Stimulated activated memory B cell treated with anti-CD40 and anti-IgM and Interleukin-4, amounts not matched to agents 10 μg/mL and 1 μg/mL and 100 μg/mL, for 72 hours (primary cell): ENCODE data around the gene TNFRSF21.

Experiments used
- ATAC-seq: fragments of 150-1000 bp; cut with Tn5 transposase; 2 replicates; pipeline ENCODE4 v1.10.0; 2021
- H3K27ac Mint-ChIP-seq: one replicate; pipeline ENCODE4 v1.8.0; 2022; ENCODE audit warnings: mild to moderate bottlenecking, mixed read lengths
- H3K27me3 Mint-ChIP-seq: one replicate; pipeline ENCODE4 v1.8.0; 2022; ENCODE audit warnings: mixed read lengths
- H3K36me3 Mint-ChIP-seq: one replicate; pipeline ENCODE4 v1.8.0; 2022; ENCODE audit warnings: mixed read lengths
- H3K4me1 Mint-ChIP-seq: one replicate; pipeline ENCODE4 v1.8.0; 2022; ENCODE audit warnings: mixed read lengths
- H3K4me3 Mint-ChIP-seq: one replicate; pipeline ENCODE4 v1.8.0; 2022; ENCODE audit warnings: mild to moderate bottlenecking, moderate library complexity, mixed read lengths
- H3K9me3 Mint-ChIP-seq: one replicate; pipeline ENCODE4 v1.8.0; 2022; ENCODE audit warnings: mixed read lengths

TNFRSF21 gene, protein sequence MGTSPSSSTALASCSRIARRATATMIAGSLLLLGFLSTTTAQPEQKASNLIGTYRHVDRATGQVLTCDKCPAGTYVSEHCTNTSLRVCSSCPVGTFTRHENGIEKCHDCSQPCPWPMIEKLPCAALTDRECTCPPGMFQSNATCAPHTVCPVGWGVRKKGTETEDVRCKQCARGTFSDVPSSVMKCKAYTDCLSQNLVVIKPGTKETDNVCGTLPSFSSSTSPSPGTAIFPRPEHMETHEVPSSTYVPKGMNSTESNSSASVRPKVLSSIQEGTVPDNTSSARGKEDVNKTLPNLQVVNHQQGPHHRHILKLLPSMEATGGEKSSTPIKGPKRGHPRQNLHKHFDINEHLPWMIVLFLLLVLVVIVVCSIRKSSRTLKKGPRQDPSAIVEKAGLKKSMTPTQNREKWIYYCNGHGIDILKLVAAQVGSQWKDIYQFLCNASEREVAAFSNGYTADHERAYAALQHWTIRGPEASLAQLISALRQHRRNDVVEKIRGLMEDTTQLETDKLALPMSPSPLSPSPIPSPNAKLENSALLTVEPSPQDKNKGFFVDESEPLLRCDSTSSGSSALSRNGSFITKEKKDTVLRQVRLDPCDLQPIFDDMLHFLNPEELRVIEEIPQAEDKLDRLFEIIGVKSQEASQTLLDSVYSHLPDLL

GRCh38 chr6:47309291-47310130 lies at the start of gene TNFRSF21:
TSS of gene TNFRSF21 (minus strand) at chr6:47309905. CDS start at chr6:47309511, 394 bp downstream.
- H3K4me3 Mint-ChIP-seq, result peak within 1 kb of the TSS; percentile 77
- no peaks in the 10 kb centered on the region for H3K9me3 Mint-ChIP-seq
- H3K36me3 Mint-ChIP-seq, result no peaks in the 10 kb centered on the region
- H3K27me3 Mint-ChIP-seq, result peaks cover 42% of the 10 kb centered on the region
- ATAC-seq, result peak; percentile 96
- peaks cover 17% of the 10 kb centered on the region for H3K4me1 Mint-ChIP-seq
- no peak within 1 kb of the TSS for H3K27ac Mint-ChIP-seq

GRCh38 chr6:47358440-47359225 lies 48.9 kb upstream of the TNFRSF21 start:
- peaks cover 29% of the 10 kb centered on the region for H3K27me3 Mint-ChIP-seq
- H3K4me1 Mint-ChIP-seq, result peaks cover 8% of the 10 kb centered on the region
- H3K9me3 Mint-ChIP-seq, result no peaks in the 10 kb centered on the region
- H3K27ac Mint-ChIP-seq, result no peak overlapping the region
- no peaks in the 10 kb centered on the region for H3K36me3 Mint-ChIP-seq
- ATAC-seq, result peak; percentile 45
- no peak overlapping the region for H3K4me3 Mint-ChIP-seq

DNA sequence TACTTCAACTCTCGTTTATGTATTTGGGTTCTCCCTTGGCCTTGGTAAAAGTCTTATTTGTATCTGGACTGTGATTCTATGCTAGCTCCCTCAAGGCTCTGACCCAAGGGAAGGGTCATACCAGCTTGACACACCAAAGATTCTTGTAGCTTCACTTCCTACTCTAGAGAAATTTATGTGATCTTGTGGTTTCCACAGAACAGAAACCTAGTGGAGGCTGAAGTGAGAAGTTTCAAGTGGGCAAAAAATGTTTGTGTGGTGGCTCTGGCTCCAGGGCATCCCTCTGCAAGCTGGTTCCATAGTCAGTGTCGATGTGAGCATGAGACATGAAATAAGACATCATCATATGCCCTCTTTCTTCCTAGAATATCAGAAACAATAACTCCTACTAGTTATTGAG lies 48.1 kb upstream of the TNFRSF21 start:
- peaks cover 22% of the 10 kb centered on the region for H3K27me3 Mint-ChIP-seq
- H3K4me3 Mint-ChIP-seq, result no peak overlapping the region
- H3K4me1 Mint-ChIP-seq, result peaks cover 8% of the 10 kb centered on the region
- ATAC-seq, result peak; percentile 81
- no peak overlapping the region for H3K27ac Mint-ChIP-seq
- H3K36me3 Mint-ChIP-seq, result no peaks in the 10 kb centered on the region
- no peaks in the 10 kb centered on the region for H3K9me3 Mint-ChIP-seq

DNA sequence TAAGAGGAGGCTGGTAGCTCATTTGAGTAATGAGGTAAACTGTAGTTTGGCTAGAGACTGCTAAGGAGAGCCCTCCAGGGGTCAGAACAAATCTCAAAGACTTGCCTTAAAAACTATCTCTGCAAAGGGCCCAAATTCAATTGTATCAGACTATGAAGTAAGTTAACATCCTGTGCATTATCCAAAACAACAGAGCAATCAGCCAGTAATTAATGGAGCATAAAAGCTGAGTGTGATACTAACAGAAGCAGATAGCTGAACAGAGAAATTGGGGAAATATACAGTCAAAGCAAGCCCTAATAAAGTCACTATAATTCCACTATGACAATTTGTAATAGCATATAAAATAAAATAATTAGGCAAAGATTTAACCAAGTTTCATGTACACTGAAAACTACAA lies 45.8 kb upstream of the TNFRSF21 start:
- peaks cover 5% of the 10 kb centered on the region for H3K27me3 Mint-ChIP-seq
- no peak overlapping the region for H3K4me3 Mint-ChIP-seq
- H3K36me3 Mint-ChIP-seq, result no peaks in the 10 kb centered on the region
- no peak overlapping the region for H3K27ac Mint-ChIP-seq
- no peaks in the 10 kb centered on the region for H3K9me3 Mint-ChIP-seq
- H3K4me1 Mint-ChIP-seq, result peaks cover 8% of the 10 kb centered on the region
- ATAC-seq, result no peak

GRCh38 chr6:47353871-47354270 lies 44.2 kb upstream of the TNFRSF21 start:
- H3K36me3 Mint-ChIP-seq, result no peaks in the 10 kb centered on the region
- peaks cover 5% of the 10 kb centered on the region for H3K27me3 Mint-ChIP-seq
- no peak overlapping the region for H3K4me3 Mint-ChIP-seq
- no peaks in the 10 kb centered on the region for H3K4me1 Mint-ChIP-seq
- no peak for ATAC-seq
- no peak overlapping the region for H3K27ac Mint-ChIP-seq
- H3K9me3 Mint-ChIP-seq, result no peaks in the 10 kb centered on the region

DNA sequence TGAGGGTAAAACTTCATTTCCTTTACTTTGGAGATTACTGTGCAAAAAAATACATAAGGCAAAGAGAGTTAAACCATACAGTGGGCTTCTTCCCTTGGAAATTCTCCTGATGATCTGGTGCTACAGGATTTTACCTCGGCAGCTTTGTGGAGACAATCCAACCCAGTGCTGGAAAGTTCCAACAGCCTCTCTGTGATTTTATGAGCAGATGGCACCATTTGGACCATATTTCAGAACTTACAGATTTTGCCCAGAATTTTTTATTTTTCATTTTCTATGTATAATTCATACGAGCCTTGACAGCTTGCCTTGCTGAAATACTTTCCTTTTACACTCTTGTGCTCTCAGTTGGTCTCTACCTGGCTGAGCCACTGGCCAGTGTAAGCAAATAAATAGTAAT lies 43.3 kb upstream of the TNFRSF21 start:
- Mint-ChIP-seq H3K27me3 (peaks cover 5% of the 10 kb centered on the region), H3K4me1 (no peaks in the 10 kb centered on the region), H3K27ac (no peak overlapping the region), H3K9me3 (no peaks in the 10 kb centered on the region), H3K4me3 (no peak overlapping the region), H3K36me3 (no peaks in the 10 kb centered on the region)
- no peak for ATAC-seq

GRCh38 chr6:47352194-47352920 lies 42.7 kb upstream of the TNFRSF21 start:
- Mint-ChIP-seq H3K4me1 (no peaks in the 10 kb centered on the region), H3K9me3 (no peaks in the 10 kb centered on the region), H3K27ac (no peak overlapping the region), H3K4me3 (no peak overlapping the region), H3K36me3 (no peaks in the 10 kb centered on the region), H3K27me3 (peaks cover 6% of the 10 kb centered on the region)
- no peak for ATAC-seq

DNA sequence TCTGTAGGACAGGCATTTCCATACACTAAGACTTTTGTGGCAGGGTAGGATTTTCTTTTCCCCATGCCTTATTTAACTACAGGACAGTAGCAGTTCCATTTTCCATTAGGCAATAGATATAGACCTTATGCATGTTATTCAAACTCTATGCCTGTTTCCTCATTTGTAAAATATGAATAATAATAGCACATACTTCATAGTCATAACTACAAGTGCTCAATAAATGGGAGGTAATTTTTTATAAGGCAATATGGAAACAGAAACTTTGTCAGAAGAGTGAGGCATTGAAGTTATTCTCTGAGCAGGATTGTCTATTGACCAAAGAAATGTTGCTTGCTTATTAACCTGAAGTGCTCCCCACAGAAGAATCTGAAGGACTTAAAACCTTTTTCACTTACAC lies 41.9 kb upstream of the TNFRSF21 start:
- peaks cover 13% of the 10 kb centered on the region for H3K27me3 Mint-ChIP-seq
- no peak overlapping the region for H3K4me3 Mint-ChIP-seq
- H3K27ac Mint-ChIP-seq, result no peak overlapping the region
- no peak for ATAC-seq
- no peaks in the 10 kb centered on the region for H3K9me3 Mint-ChIP-seq
- H3K36me3 Mint-ChIP-seq, result no peaks in the 10 kb centered on the region
- H3K4me1 Mint-ChIP-seq, result no peaks in the 10 kb centered on the region

DNA sequence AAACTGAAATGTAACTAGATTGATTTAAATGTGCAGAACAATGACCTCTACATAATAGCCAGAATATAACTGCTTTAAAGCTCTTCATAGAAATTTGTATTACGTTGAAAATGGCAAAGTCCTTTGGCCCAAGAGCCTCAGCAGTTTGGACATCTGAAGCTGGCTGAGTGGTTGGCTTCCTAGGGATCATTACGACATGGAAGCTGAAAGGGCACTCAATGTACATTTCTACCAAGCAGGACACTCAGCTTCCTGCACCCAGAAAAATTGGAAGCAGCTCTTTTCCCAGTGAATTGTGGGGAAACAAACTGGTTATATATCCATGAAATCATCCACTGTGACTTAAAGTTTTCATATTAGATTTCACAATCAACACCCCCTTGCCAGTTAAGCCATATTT lies 40.2 kb upstream of the TNFRSF21 start:
- no peak overlapping the region for H3K27ac Mint-ChIP-seq
- H3K4me3 Mint-ChIP-seq, result no peak overlapping the region
- H3K4me1 Mint-ChIP-seq, result no peaks in the 10 kb centered on the region
- no peak for ATAC-seq
- peaks cover 19% of the 10 kb centered on the region for H3K27me3 Mint-ChIP-seq
- H3K9me3 Mint-ChIP-seq, result no peaks in the 10 kb centered on the region
- no peaks in the 10 kb centered on the region for H3K36me3 Mint-ChIP-seq

GRCh38 chr6:47348316-47348863 lies 38.7 kb upstream of the TNFRSF21 start:
- Mint-ChIP-seq H3K9me3 (no peaks in the 10 kb centered on the region), H3K27ac (no peak overlapping the region), H3K27me3 (peaks cover 14% of the 10 kb centered on the region), H3K4me3 (no peak overlapping the region), H3K4me1 (no peaks in the 10 kb centered on the region), H3K36me3 (no peaks in the 10 kb centered on the region)
- no peak for ATAC-seq

GRCh38 chr6:47345761-47346160 lies 36.1 kb upstream of the TNFRSF21 start:
- Mint-ChIP-seq H3K27ac (no peak overlapping the region), H3K36me3 (no peaks in the 10 kb centered on the region), H3K9me3 (no peaks in the 10 kb centered on the region), H3K27me3 (peaks cover 14% of the 10 kb centered on the region), H3K4me3 (no peak overlapping the region), H3K4me1 (no peaks in the 10 kb centered on the region)
- no peak for ATAC-seq

DNA sequence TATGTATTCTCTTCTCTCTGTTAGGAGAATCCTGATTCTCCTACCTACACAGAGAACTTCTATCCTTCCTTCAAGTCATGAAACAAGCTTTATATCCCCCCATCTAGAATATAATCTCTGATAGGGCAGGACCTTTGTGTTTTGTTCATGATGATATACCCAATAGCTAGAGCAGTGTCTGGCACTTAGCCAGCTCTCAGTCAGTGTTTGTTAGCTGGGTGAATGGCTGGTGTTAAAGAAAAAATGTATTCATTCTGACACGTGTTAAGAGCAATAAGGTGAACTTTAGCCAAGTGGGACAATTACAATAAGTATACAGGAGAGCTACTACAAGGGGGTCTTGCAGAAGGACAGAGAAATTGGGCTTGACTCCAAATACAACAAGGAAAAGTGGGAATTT lies 34.3 kb upstream of the TNFRSF21 start:
- Mint-ChIP-seq H3K4me1 (no peaks in the 10 kb centered on the region), H3K4me3 (no peak overlapping the region), H3K36me3 (no peaks in the 10 kb centered on the region), H3K27me3 (peaks cover 14% of the 10 kb centered on the region), H3K9me3 (no peaks in the 10 kb centered on the region), H3K27ac (no peak overlapping the region)
- no peak for ATAC-seq

GRCh38 chr6:47343600-47343999 lies 33.9 kb upstream of the TNFRSF21 start:
- Mint-ChIP-seq H3K27ac (no peak overlapping the region), H3K4me3 (no peak overlapping the region), H3K27me3 (peaks cover 14% of the 10 kb centered on the region), H3K4me1 (no peaks in the 10 kb centered on the region), H3K9me3 (no peaks in the 10 kb centered on the region), H3K36me3 (no peaks in the 10 kb centered on the region)
- no peak for ATAC-seq

DNA sequence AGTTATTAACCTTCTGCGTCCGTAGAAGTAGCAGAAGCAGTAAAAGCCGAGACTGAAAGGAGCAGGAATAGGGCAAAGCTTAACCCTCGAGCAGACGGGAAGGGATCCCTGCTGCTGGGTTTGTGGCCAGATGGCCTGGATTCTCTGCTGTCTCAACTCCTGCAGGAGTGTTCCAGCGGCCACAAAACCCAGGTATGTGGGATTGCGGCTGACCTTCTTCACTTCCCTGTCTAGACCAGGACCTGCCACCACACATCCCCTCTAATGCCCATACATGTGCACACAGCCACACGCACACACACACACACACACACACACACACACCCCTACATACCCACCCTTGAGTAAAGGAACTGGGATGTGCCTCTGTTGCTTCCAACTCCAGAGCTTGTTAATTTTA lies 33.1 kb upstream of the TNFRSF21 start:
- no peaks in the 10 kb centered on the region for H3K4me1 Mint-ChIP-seq
- H3K4me3 Mint-ChIP-seq, result no peak overlapping the region
- no peaks in the 10 kb centered on the region for H3K36me3 Mint-ChIP-seq
- H3K9me3 Mint-ChIP-seq, result no peaks in the 10 kb centered on the region
- peaks cover 14% of the 10 kb centered on the region for H3K27me3 Mint-ChIP-seq
- H3K27ac Mint-ChIP-seq, result no peak overlapping the region
- ATAC-seq, result no peak
